GM18520 (cell line): ENCODE results near the gene S100P.
"Not testable (repeated sequence)": the region's sequence is repeated elsewhere in the genome, so short reads cannot be mapped to it uniquely, and the experiment has no call there.

Experiments
- ATAC-seq: cut with Tn5 transposase; IDR thresholded peaks from one replicate; pipeline ENCODE4 v1.9.1; 2021; ENCODE audit not compliant: unreplicated experiment

S100P gene

GRCh38 chr4:6693231-6694176, at the start of gene S100P:
Gene S100P (plus strand): TSS chr4:6693878. CDS start chr4:6693933, 55 bp downstream.
- ATAC-seq = no peak

GRCh38 chr4:6644792-6645530, 48.7 kb upstream of the S100P start:
- no peak for ATAC-seq

- ATAC-seq = no peak
These were observed 46.5 kb upstream of the S100P start for GRCh38 chr4:6647169-6647568.

GRCh38 chr4:6647582-6648230, 46.0 kb upstream of the S100P start:
- ATAC-seq = no peak

- no peak for ATAC-seq
These were observed 44.5 kb upstream of the S100P start for GRCh38 chr4:6649216-6649615.

GRCh38 chr4:6654211-6654610, 39.5 kb upstream of the S100P start:
- not testable (repeated sequence) for ATAC-seq

- not testable (repeated sequence) for ATAC-seq
These were observed 38.4 kb upstream of the S100P start for GRCh38 chr4:6655291-6655690.

GRCh38 chr4:6655924-6656323, 37.8 kb upstream of the S100P start:
- no peak for ATAC-seq

GRCh38 chr4:6657242-6658208, 36.2 kb upstream of the S100P start:
- ATAC-seq = no peak

GRCh38 chr4:6658209-6658595, 35.5 kb upstream of the S100P start:
- ATAC-seq = no peak

GRCh38 chr4:6658597-6659075, 35.0 kb upstream of the S100P start:
- no peak for ATAC-seq

- no peak for ATAC-seq
These were observed 33.8 kb upstream of the S100P start for GRCh38 chr4:6659897-6660296.

- no peak for ATAC-seq
These were observed 33.2 kb upstream of the S100P start for GRCh38 chr4:6660430-6660829.

GRCh38 chr4:6662591-6662990, 31.1 kb upstream of the S100P start:
- ATAC-seq = no peak

- ATAC-seq = no peak
These were observed 29.9 kb upstream of the S100P start for GRCh38 chr4:6663596-6664393.

- ATAC-seq = no peak
These were observed 28.4 kb upstream of the S100P start for GRCh38 chr4:6665320-6665654.

- no peak for ATAC-seq
These were observed 25.3 kb upstream of the S100P start for GRCh38 chr4:6668391-6668790.

- no peak for ATAC-seq
These were observed 22.0 kb upstream of the S100P start for GRCh38 chr4:6671648-6672047.

GRCh38 chr4:6672131-6672530, 21.5 kb upstream of the S100P start:
- no peak for ATAC-seq
